Testis (tissue), 3 donors: ENCODE data around the gene FBXO31. TPM values are rescaled to one million over a fixed set of nuclear protein-coding genes. Genes with fewer than 3 reads are reported as not detected.
"Not testable (repeated sequence)": the region's sequence is repeated elsewhere in the genome, so short reads cannot be mapped to it uniquely, and the experiment has no call there.

Source experiments
- DNase-seq: peaks from one replicate; pipeline ENCODE4 v3.0.0-alpha.2; 2019
- H3K27ac ChIP-seq, 2 donors: fragments of 200-600 bp; sonication (generic); one replicate each; pipeline ENCODE4 v1.5.1; 2019
- H3K27me3 ChIP-seq: fragments of 200-600 bp; sonication (generic); one replicate; pipeline ENCODE4 v1.5.1; 2019
- H3K36me3 ChIP-seq: fragments of 200-600 bp; sonication (generic); one replicate; pipeline ENCODE4 v1.5.1; 2017; ENCODE audit warnings: low read depth; ENCODE audit errors: missing control alignments
- H3K4me1 ChIP-seq: fragments of 200-600 bp; sonication (generic); one replicate; pipeline ENCODE4 v1.5.1; 2019
- H3K4me3 ChIP-seq, 2 donors: fragments of 200-600 bp; sonication (generic); one replicate each; pipeline ENCODE4 v1.5.1; 2017 to 2019
- H3K9me3 ChIP-seq: fragments of 200-600 bp; sonication (generic); one replicate; pipeline ENCODE4 v1.5.1; 2017
- POLR2A ChIP-seq: fragments of 450-650 bp; IDR thresholded peaks from one replicate; pipeline ENCODE4 v1.6.1; 2017; ENCODE audit warnings: antibody characterized with exemption, mild to moderate bottlenecking, moderate library complexity
- WGBS, 2 donors: methylation state at CpG; one replicate each; pipeline ENCODE4 v1.1.5; 2018; 5-methylcytosine and 5-hydroxymethylcytosine counted together
- intact Hi-C: fragments of 100-400 bp; cut with DNase I; formaldehyde crosslinking; loops from one replicate; pipeline ENCODE4 v1.15.1; 2023; ENCODE audit warnings: low total_unique reads
- polyA plus RNA-seq: library from polyadenylated mRNA; stranded (reverse); fragments of 350-450 nt; fragmentation: Illumina TruSeq; extraction: RNeasy Lipid Tissue Mini Kit (QIAGEN cat#74804); gene quantifications from one replicate; pipeline ENCODE4 v1.2.3, GENCODE V29; 2014; ENCODE audit warnings: low read depth, low replicate concordance; ENCODE audit not compliant: insufficient read depth
- total RNA-seq, 2 donors: library from RNA; depleted of rRNA; stranded (reverse); fragments of >200 nt; gene quantifications; one replicate each; pipeline ENCODE4 v1.2.3, GENCODE V29; 2016
- TF ChIP-seq, protein P1 (sequence below), 3 experiments: fragments of 450-650 bp in 2 of 3; fragments of 200-600 bp in 1 of 3; sonication (generic) in 1 of 3; IDR thresholded peaks; one replicate each; pipeline ENCODE4 v1.5.1; 2016 to 2019; ENCODE audit warnings: antibody characterized with exemption in 3 of 3, mild to moderate bottlenecking in 2 of 3, moderate library complexity in 1 of 3

The FBXO31 gene
- total and polyA plus RNA-seq, 3 donors from 2014 or later, result 73.9 to 215 (median 115) TPM

DNA sequence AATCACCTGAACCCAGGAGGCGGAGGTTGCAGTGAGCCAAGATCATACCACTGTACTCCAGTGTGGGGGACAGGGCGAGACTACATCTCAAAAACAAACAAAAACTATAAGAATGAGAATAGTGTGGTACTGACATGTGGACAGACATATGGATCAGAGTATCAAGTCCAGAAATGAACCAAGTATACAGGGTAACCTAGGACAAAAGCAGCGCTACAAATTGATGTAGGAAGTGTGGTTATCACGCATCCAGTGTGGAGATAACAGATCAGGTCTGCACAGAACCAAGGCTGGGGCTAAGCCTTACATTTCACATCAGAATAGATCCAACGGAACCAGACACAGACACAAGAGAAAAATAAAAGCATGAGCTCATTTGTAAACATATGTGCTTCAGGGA is 43.4 kb downstream of the FBXO31 start:
- Histone ChIP-seq H3K27ac (no peak overlapping the region), H3K4me3 (no peak overlapping the region), H3K9me3 (no peaks in the 10 kb centered on the region), H3K4me1 (peaks cover 4% of the 10 kb centered on the region), H3K36me3 (no peaks in the 10 kb centered on the region), H3K27me3 (no peaks in the 10 kb centered on the region)
- no peak for TF ChIP-seq POLR2A
- TF ChIP-seq, protein P1, sequence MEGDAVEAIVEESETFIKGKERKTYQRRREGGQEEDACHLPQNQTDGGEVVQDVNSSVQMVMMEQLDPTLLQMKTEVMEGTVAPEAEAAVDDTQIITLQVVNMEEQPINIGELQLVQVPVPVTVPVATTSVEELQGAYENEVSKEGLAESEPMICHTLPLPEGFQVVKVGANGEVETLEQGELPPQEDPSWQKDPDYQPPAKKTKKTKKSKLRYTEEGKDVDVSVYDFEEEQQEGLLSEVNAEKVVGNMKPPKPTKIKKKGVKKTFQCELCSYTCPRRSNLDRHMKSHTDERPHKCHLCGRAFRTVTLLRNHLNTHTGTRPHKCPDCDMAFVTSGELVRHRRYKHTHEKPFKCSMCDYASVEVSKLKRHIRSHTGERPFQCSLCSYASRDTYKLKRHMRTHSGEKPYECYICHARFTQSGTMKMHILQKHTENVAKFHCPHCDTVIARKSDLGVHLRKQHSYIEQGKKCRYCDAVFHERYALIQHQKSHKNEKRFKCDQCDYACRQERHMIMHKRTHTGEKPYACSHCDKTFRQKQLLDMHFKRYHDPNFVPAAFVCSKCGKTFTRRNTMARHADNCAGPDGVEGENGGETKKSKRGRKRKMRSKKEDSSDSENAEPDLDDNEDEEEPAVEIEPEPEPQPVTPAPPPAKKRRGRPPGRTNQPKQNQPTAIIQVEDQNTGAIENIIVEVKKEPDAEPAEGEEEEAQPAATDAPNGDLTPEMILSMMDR (IDR thresholded peaks at IDR 0.05), result no peak
- no peak for DNase-seq
- 96% methylated on average over 5 of the region's 5 CpGs for WGBS, 2 donors
- intact Hi-C loops, result no loop called here

DNA sequence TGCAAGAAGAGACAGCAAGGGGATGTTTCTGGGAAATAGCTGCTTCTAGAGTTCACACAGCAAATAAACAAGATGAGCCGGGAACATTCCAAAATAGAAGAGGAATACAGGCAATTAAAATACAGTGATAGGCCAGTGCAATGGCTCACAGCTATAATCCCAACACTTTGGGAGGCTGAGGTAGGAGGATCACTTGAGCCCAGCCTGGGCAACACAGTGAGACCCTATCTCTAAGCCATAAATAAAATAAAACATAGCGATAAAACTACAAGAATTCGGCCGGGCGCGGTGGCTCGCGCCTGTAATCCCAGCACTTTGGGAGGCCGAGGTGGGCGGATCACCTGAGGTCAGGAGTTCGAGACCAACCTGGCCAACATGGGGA is 43.9 kb downstream of the FBXO31 start:
- not testable (repeated sequence) for H3K27me3 ChIP-seq

DNA sequence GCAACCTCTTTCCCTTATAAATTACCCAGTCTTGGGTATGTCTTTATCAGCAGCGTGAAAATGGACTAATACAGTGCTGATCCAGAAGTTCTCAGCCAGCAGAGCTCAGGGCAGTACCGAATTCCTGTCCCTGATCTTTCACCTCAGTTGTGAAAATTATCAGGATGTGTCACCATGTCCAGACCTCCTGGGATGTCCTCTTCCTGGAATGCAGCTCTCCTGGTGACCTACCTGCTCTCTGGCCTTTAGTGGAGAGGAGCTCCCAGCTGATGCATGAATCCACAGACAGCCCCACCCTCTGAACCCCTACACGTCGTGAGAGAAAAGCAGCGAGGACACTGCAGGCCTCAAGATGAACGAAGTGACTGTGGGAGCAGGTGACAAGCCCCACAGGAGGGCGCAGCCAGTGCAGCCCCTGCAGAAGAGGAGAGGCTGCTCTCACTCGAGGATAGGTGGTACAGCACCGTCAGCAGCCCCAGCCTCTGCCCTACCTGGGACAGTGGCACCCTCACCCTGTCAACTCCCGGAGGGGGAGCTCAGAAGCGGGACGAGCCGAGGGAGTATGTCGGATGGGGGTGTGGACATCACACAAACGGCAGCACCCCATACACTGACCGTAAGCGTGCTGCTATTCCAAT is 44.4 kb downstream of the FBXO31 start:
- H3K9me3 ChIP-seq, result no peaks in the 10 kb centered on the region
- 91 to 96% methylated on average over 13 to 17 of the region's 17 CpGs for WGBS, 2 donors
- H3K4me3 ChIP-seq, result no peak overlapping the region
- no peaks in the 10 kb centered on the region for H3K27me3 ChIP-seq
- H3K27ac ChIP-seq, result no peak overlapping the region
- H3K4me1 ChIP-seq, result peaks cover 4% of the 10 kb centered on the region
- no peaks in the 10 kb centered on the region for H3K36me3 ChIP-seq
- intact Hi-C loops, result no loop called here
- no peak for TF ChIP-seq POLR2A
- TF ChIP-seq, protein P1 (IDR thresholded peaks at IDR 0.05), result no peak
- no peak for DNase-seq

More for the DNA sequence above, 43.9 kb downstream of the FBXO31 start:
- H3K27ac ChIP-seq, H3K4me1 ChIP-seq, H3K36me3 ChIP-seq, DNase-seq, H3K4me3 ChIP-seq, H3K9me3 ChIP-seq, intact Hi-C loops: not testable (repeated sequence)
- 94 to 97% methylated on average over 11 of the region's 11 CpGs for WGBS, 2 donors

DNA sequence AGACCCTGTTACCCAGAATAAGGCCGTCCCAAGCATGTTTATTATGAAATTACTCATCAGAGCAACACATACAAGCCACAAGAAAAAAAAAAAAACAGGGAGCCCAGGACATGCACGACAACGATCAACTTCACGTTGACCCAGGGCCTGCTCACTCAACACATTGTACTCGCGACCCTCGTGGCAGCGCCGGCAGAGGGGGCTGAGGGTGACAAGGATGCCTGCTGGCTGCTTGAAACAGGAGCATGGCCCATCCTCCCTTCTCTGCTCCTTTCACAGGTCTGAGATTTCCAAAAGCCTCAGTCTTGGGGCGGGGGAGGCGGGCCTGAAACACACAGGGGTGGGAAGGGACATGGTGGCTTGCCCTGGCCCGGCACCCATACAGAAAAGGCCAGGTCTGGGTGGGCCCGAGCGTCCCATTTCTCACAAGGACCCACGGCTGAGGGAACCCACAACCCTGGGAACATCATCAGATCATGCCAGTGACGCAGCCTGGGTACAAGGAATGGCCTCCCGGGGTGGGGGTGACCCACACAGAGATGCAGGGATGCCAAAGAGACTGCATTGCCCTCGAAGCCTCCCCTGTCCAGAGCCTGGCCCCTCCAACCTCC is 45.3 kb downstream of the FBXO31 start:
- H3K36me3 ChIP-seq, result no peaks in the 10 kb centered on the region
- intact Hi-C loops, result no loop called here
- 90% methylated on average over 16 to 18 of the region's 18 CpGs for WGBS, 2 donors

DNA sequence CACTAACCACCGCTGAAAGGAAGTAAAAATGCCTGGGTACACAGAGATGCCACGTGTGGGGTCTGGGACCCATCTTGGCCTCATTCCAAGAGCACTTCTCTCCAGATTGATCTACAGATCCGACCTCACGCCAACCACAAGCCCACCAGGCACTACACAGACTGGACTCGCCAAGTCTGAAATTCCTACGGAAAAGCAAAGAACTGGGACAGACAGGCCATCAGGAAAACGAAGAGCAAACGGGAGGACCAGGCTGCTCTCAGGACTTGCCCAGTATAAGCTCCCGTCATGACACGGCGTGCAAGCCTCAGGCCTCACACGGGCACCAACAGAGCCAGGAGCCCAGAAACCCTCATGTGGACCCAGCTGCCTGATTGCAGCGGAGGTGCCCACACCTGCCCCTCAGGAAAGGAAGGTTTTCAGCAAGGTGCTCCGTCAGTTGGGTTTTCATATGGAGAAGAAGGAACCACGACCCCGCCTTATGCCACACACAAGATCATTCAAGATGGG is 46.3 kb downstream of the FBXO31 start:
- DNase-seq, result no peak
- intact Hi-C loops, result no loop called here
- Histone ChIP-seq H3K27ac (no peak overlapping the region), H3K36me3 (no peaks in the 10 kb centered on the region), H3K27me3 (no peaks in the 10 kb centered on the region), H3K9me3 (no peaks in the 10 kb centered on the region), H3K4me3 (no peak overlapping the region), H3K4me1 (peaks cover 4% of the 10 kb centered on the region)
- WGBS, 2 donors, result 81 to 90% methylated on average over 16 of the region's 16 CpGs
- TF ChIP-seq, protein P1 (IDR thresholded peaks at IDR 0.05), result no peak
- no peak for TF ChIP-seq POLR2A

More for the DNA sequence above, 45.3 kb downstream of the FBXO31 start:
- Histone ChIP-seq H3K27me3 (no peaks in the 10 kb centered on the region), H3K27ac (no peak overlapping the region), H3K4me3 (no peak overlapping the region), H3K9me3 (no peaks in the 10 kb centered on the region), H3K4me1 (peaks cover 4% of the 10 kb centered on the region)
- no peak for TF ChIP-seq POLR2A
- TF ChIP-seq, protein P1 (IDR thresholded peaks at IDR 0.05), result no peak
- DNase-seq, result no peak
